Loucy (cell line): ENCODE measurements around the gene DOK7.

Experiments
- EZH2phosphoT487 ChIP-seq: fragments of 200-600 bp; IDR thresholded peaks from 2 replicates; pipeline ENCODE4 v1.6.1; 2018; ENCODE audit warnings: antibody characterized with exemption, mild to moderate bottlenecking, moderate library complexity, borderline replicate concordance
- TF ChIP-seq, protein P1 (sequence below): fragments of 200-600 bp; sonication (generic); conservative IDR thresholded peaks from 2 replicates; pipeline ENCODE4 v1.5.1; 2014; ENCODE audit warnings: mild to moderate bottlenecking, antibody characterized with exemption, low read length

DNA sequence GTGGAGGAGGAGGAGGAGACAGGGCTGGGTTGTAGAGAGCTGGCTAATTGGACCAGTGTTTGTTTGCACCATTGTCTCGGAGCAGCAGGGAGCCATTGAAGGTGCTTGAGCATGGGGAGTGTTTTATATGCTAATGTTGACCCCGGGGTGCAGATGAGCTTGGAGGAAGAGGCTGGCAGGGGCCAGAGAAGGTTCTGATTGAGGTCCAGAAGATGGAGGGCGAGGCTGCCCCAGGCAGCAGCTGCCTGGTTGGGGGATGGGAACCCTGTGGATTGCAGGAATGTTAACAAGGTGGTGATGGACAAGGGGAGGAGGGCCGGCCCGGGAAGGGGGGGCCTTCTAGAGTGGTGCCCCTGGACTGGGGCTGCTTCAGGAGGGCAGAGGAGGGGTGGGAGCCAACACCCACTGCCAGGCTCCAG lies 18.0 kb downstream of the DOK7 start:
- TF ChIP-seq, protein P1, sequence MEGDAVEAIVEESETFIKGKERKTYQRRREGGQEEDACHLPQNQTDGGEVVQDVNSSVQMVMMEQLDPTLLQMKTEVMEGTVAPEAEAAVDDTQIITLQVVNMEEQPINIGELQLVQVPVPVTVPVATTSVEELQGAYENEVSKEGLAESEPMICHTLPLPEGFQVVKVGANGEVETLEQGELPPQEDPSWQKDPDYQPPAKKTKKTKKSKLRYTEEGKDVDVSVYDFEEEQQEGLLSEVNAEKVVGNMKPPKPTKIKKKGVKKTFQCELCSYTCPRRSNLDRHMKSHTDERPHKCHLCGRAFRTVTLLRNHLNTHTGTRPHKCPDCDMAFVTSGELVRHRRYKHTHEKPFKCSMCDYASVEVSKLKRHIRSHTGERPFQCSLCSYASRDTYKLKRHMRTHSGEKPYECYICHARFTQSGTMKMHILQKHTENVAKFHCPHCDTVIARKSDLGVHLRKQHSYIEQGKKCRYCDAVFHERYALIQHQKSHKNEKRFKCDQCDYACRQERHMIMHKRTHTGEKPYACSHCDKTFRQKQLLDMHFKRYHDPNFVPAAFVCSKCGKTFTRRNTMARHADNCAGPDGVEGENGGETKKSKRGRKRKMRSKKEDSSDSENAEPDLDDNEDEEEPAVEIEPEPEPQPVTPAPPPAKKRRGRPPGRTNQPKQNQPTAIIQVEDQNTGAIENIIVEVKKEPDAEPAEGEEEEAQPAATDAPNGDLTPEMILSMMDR, result no peak
- no peak for TF ChIP-seq EZH2phosphoT487
